AG04449 (cell line): Measurements from ENCODE around the gene CDH5.

ENCODE experiments used
- CTCF ChIA-PET: fragments of 350-600 bp; formaldehyde crosslinking; extraction: SDS; loops from one replicate; lab custom pipeline; 2021; ENCODE audit warnings: antibody characterized with exemption; lab: Yijun Ruan, JAX
- POLR2A ChIA-PET: fragments of 400-600, 350-600 bp; formaldehyde crosslinking; extraction: SDS; loops from one replicate; lab custom pipeline; 2020; ENCODE audit warnings: antibody characterized with exemption, inconsistent platforms; lab: Yijun Ruan, JAX
- DNase-seq: peaks from one replicate; pipeline ENCODE4 v3.0.0-alpha.2; 2010; ENCODE audit warnings: low read depth, low spot score
- H3K4me3 ChIP-seq: 2 replicates; pipeline ENCODE4 v1.5.1; 2011; ENCODE audit warnings: low read depth, mild to moderate bottlenecking, control low read depth, low read length
- CTCF ChIP-seq: IDR thresholded peaks from one replicate; pipeline ENCODE4 v1.5.1; 2011; ENCODE audit warnings: mild to moderate bottlenecking, moderate library complexity, low read length, control low read depth, inconsistent platforms; ENCODE audit not compliant: insufficient read depth; ENCODE audit errors: missing control alignments

Gene CDH5

GRCh38 chr16:66359012-66359411, 7.5 kb upstream of the CDH5 start:
- no peak overlapping the region for H3K4me3 ChIP-seq
- no peak for TF ChIP-seq CTCF
- CTCF ChIA-PET: interaction anchor here (0.7 to 9.3 kb wide), 10 partner anchors 10 to 472 kb away, joined by 3 to 218 read pairs (median 4); partner anchors contain the start of genes CDH5 and NAE1

GRCh38 chr16:66359811-66360608, 6.5 kb upstream of the CDH5 start:
- ChIA-PET CTCF (interaction anchor here (0.7 to 9.3 kb wide), 7 partner anchors 9 to 121 kb away, joined by 3 to 218 read pairs (median 4); partner anchors contain the start of gene CDH5), POLR2A (no interaction called here)
- no peak for TF ChIP-seq CTCF
- no peak for DNase-seq
- H3K4me3 ChIP-seq: no peak overlapping the region

More at GRCh38 chr16:66359012-66359411, 7.5 kb upstream of the CDH5 start:
- no peak for DNase-seq
- POLR2A ChIA-PET: interaction anchor here (0.6 kb wide), 1 partner anchor 147 kb away, joined by 3 read pairs; no protein-coding TSS in a partner anchor

- no peak for DNase-seq
- CTCF ChIA-PET: interaction anchor here (0.7 kb wide), 1 partner anchor 16 kb away, joined by 3 read pairs; no protein-coding TSS in a partner anchor
- TF ChIP-seq CTCF: no peak
- POLR2A ChIA-PET: no interaction called here
- H3K4me3 ChIP-seq: no peak overlapping the region
These were observed 5.7 kb upstream of the CDH5 start for GRCh38 chr16:66360624-66361324.

- CTCF ChIA-PET: interaction anchor here (1.4 to 2.6 kb wide), 2 partner anchors 7 to 17 kb away, joined by 3 to 16 read pairs; no protein-coding TSS in a partner anchor
- no peak overlapping the region for H3K4me3 ChIP-seq
- no peak for TF ChIP-seq CTCF
- POLR2A ChIA-PET: no interaction called here
- no peak for DNase-seq
These were observed 4.8 kb upstream of the CDH5 start for GRCh38 chr16:66361604-66362135.

GRCh38 chr16:66363211-66363777, 3.2 kb upstream of the CDH5 start:
- TF ChIP-seq CTCF: no peak
- CTCF ChIA-PET: interaction anchor here (1.4 to 2.6 kb wide), 2 partner anchors 9 to 18 kb away, joined by 3 to 16 read pairs; no protein-coding TSS in a partner anchor
- H3K4me3 ChIP-seq: no peak overlapping the region
- no peak for DNase-seq
- POLR2A ChIA-PET: no interaction called here
